ENCODE results near the gene IFNA7.

Gene IFNA7

DNA sequence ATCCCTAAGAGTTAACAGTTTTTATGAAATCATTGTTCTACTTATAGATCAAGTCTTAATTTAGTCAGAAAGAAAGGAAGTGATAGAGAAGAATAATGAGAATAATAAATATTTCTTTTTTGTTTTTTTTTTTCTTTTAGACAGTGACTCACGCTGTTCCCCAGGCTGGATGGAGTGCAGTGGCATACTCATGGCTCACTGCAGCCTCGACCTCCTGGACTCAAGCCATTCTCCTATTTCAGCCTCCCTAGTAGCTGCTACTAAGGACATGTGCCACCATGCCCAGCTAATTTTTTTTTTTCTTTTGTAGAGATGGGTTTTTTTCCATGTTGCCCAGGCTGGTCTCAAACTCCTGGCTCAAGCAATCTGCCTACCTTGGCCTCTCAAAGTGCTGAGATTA, 46.5 kb downstream of the IFNA7 start:
- Histone ChIP-seq H3K9me3 (ENCODE audit: insufficient read depth, low read length, severe bottlenecking) (no peaks in the 10 kb centered on the region), H2AFZ (ENCODE audit: low read depth, low read length) (no peak overlapping the region), H3K36me3 (ENCODE audit: insufficient read depth, low read length) (no peaks in the 10 kb centered on the region), H3K4me1 (ENCODE audit: insufficient read depth, low read length) (peaks cover 12% of the 10 kb centered on the region), H3K79me2 (ENCODE audit: insufficient read depth, low read length) (no peaks in the 10 kb centered on the region), H3K9ac (ENCODE audit: low read depth, low read length) (no peak overlapping the region), H3K27me3 (ENCODE audit: insufficient read depth, low read length, poor library complexity) (no peaks in the 10 kb centered on the region), H3K27ac (ENCODE audit: low read length) (no peak overlapping the region), H3K4me2 (ENCODE audit: insufficient read depth, low read length) (no peak overlapping the region), H3K4me3 (ENCODE audit: low read depth in 1 of 2, low read length in 2 of 2) (no peak overlapping the region), H4K20me1 (ENCODE audit: insufficient read depth, low read length) (no peaks in the 10 kb centered on the region)
- ATAC-seq (ENCODE audit: insufficient read depth, low read depth) (no peak), DNase-seq (no peak)
- TF ChIP-seq EZH2 (IDR thresholded peaks at IDR 0.05; ENCODE audit: borderline replicate concordance, low read depth, low read length, severe bottlenecking) = no peak
- TF ChIP-seq, protein P1, sequence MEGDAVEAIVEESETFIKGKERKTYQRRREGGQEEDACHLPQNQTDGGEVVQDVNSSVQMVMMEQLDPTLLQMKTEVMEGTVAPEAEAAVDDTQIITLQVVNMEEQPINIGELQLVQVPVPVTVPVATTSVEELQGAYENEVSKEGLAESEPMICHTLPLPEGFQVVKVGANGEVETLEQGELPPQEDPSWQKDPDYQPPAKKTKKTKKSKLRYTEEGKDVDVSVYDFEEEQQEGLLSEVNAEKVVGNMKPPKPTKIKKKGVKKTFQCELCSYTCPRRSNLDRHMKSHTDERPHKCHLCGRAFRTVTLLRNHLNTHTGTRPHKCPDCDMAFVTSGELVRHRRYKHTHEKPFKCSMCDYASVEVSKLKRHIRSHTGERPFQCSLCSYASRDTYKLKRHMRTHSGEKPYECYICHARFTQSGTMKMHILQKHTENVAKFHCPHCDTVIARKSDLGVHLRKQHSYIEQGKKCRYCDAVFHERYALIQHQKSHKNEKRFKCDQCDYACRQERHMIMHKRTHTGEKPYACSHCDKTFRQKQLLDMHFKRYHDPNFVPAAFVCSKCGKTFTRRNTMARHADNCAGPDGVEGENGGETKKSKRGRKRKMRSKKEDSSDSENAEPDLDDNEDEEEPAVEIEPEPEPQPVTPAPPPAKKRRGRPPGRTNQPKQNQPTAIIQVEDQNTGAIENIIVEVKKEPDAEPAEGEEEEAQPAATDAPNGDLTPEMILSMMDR (IDR thresholded peaks at IDR 0.05; ENCODE audit: borderline replicate concordance, extremely low read depth, low read length, poor library complexity, severe bottlenecking) = no peak

DNA sequence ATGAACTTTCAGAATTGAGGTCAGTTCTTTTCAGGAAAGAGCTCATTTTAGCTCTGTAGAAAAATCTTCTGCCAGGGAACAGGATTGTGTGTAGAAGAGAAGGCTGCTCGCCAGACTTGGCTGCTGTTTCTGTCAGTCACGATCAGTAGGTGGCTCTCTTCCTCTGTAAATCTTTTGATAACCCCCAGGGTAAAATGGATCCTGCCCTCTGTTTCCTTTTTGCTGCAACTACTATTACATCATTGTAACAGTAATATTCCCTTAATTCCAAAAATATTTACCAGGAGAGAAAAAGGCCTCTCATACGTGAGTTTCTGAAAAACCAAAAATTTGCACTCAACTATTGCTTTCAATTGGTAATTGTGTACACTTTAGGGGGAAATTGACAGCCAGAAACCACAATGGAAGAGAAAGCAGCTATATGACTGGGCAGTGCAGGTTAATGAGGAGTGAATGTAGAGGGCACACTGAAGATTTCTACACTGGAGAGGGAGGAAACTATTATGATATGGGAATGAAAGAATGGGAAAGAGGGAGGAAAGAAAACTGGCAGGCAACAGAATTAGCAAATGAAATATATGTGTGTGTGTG, 47.9 kb downstream of the IFNA7 start:
- H3K9me3 ChIP-seq (ENCODE audit: insufficient read depth, low read length, severe bottlenecking) = no peaks in the 10 kb centered on the region
- H2AFZ ChIP-seq (ENCODE audit: low read depth, low read length) = peak overlapping the region; percentile 62
- TF ChIP-seq, protein P1 (IDR thresholded peaks at IDR 0.05; ENCODE audit: borderline replicate concordance, extremely low read depth, low read length, poor library complexity, severe bottlenecking) = peak; percentile 68
- no peak for TF ChIP-seq EZH2 (IDR thresholded peaks at IDR 0.05; ENCODE audit: borderline replicate concordance, low read depth, low read length, severe bottlenecking)
- 0 out of 2 replicates have a peak overlapping the region, but pooled peaks have one; percentile 37 for H3K27ac ChIP-seq (ENCODE audit: low read length)
- no peak overlapping the region for H3K9ac ChIP-seq (ENCODE audit: low read depth, low read length)
- DNase-seq (peak; percentile 33), ATAC-seq (ENCODE audit: insufficient read depth, low read depth) (peak; percentile 92)
- H3K4me2 ChIP-seq (ENCODE audit: insufficient read depth, low read length) = peak overlapping the region; percentile 33; the same call in 1 of the 2 replicates
- peaks cover 5% of the 10 kb centered on the region for H3K4me1 ChIP-seq (ENCODE audit: insufficient read depth, low read length)
- H3K4me3 ChIP-seq (ENCODE audit: low read depth in 1 of 2, low read length in 2 of 2) = no peak overlapping the region
- no peaks in the 10 kb centered on the region for H3K79me2 ChIP-seq (ENCODE audit: insufficient read depth, low read length)
- no peaks in the 10 kb centered on the region for H3K27me3 ChIP-seq (ENCODE audit: insufficient read depth, low read length, poor library complexity)
- no peaks in the 10 kb centered on the region for H4K20me1 ChIP-seq (ENCODE audit: insufficient read depth, low read length)
- no peaks in the 10 kb centered on the region for H3K36me3 ChIP-seq (ENCODE audit: insufficient read depth, low read length)

DNA sequence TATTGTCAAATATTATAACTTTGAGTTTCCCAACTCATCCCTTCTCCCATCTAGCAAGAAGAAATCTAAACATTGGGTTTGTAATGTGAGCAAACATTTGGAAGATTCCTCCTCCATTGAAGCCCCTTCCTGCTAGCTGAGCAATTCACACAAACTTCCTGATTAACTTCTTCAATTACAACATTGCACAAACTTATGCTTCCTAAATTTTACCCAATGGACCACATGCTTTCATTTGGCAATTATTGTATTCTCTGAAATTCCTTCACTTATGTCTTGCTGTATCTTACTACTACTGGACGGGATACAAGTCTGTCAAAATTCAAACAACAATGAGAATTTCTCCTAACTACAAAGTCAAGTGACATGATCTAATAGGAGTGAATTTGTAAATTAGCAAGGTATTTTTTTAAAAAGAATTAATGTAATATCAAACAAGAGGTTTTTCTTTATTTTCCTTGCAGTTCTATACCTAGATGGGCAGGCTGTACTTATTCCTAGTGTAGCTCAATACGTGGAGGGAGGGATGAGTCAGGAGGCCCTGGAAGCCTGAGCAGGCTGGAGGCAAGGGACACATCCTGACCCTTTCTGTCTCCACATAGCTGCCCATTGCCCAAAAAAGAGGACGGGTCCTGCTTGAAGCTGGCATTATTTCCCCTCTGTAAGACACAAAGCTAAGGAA, 48.5 kb downstream of the IFNA7 start:
- no peak overlapping the region for H3K4me2 ChIP-seq (ENCODE audit: insufficient read depth, low read length)
- no peak for DNase-seq
- TF ChIP-seq EZH2 (IDR thresholded peaks at IDR 0.05; ENCODE audit: borderline replicate concordance, low read depth, low read length, severe bottlenecking) = no peak
- TF ChIP-seq, protein P1 (IDR thresholded peaks at IDR 0.05; ENCODE audit: borderline replicate concordance, extremely low read depth, low read length, poor library complexity, severe bottlenecking) = no peak
- no peaks in the 10 kb centered on the region for H3K27me3 ChIP-seq (ENCODE audit: insufficient read depth, low read length, poor library complexity)
- H3K36me3 ChIP-seq (ENCODE audit: insufficient read depth, low read length) = no peaks in the 10 kb centered on the region
- no peaks in the 10 kb centered on the region for H4K20me1 ChIP-seq (ENCODE audit: insufficient read depth, low read length)
- peak; percentile 39 for ATAC-seq (ENCODE audit: insufficient read depth, low read depth)
- peaks cover 2% of the 10 kb centered on the region for H3K9me3 ChIP-seq (ENCODE audit: insufficient read depth, low read length, severe bottlenecking)
- no peaks in the 10 kb centered on the region for H3K79me2 ChIP-seq (ENCODE audit: insufficient read depth, low read length)
- H3K4me3 ChIP-seq (ENCODE audit: low read depth in 1 of 2, low read length in 2 of 2) = no peak overlapping the region
- no peak overlapping the region for H3K9ac ChIP-seq (ENCODE audit: low read depth, low read length)
- peaks cover 5% of the 10 kb centered on the region for H3K4me1 ChIP-seq (ENCODE audit: insufficient read depth, low read length)
- no peak overlapping the region for H3K27ac ChIP-seq (ENCODE audit: low read length)
- H2AFZ ChIP-seq (ENCODE audit: low read depth, low read length) = peak overlapping the region; percentile 48; the same call in 1 of the 2 replicates
